ENCODE measurements around the gene CTCFL.

Gene CTCFL

GRCh38 chr20:57482796-57483195, 42.1 kb downstream of the CTCFL start:
- DNase-seq (ENCODE audit: low read depth, low spot score) = no peak
- in situ Hi-C loops (cut with HindIII; ENCODE audit: low sequenced_read_pairs) = no loop called here
- H3K4me3 ChIP-seq (ENCODE audit: low read depth, low read length) = no peak overlapping the region

GRCh38 chr20:57482148-57482547, 42.8 kb downstream of the CTCFL start:
- in situ Hi-C loops (cut with HindIII; ENCODE audit: low sequenced_read_pairs) = no loop called here
- no peak for DNase-seq (ENCODE audit: low read depth, low spot score)
- TF ChIP-seq CTCF (IDR thresholded peaks at IDR 0.05; ENCODE audit: low read depth, low read length) = no peak
- H3K4me3 ChIP-seq (ENCODE audit: low read depth, low read length) = no peak overlapping the region

More at GRCh38 chr20:57482796-57483195, 42.1 kb downstream of the CTCFL start:
- TF ChIP-seq CTCF (IDR thresholded peaks at IDR 0.05; ENCODE audit: low read depth, low read length) = no peak

GRCh38 chr20:57481281-57481711, 43.6 kb downstream of the CTCFL start:
- TF ChIP-seq CTCF (IDR thresholded peaks at IDR 0.05; ENCODE audit: low read depth, low read length) = no peak
- in situ Hi-C loops (cut with HindIII; ENCODE audit: low sequenced_read_pairs) = no loop called here
- DNase-seq (ENCODE audit: low read depth, low spot score) = no peak

GRCh38 chr20:57480444-57481160, 44.3 kb downstream of the CTCFL start:
- in situ Hi-C loops (cut with HindIII; ENCODE audit: low sequenced_read_pairs) = no loop called here
- no peak overlapping the region for H3K4me3 ChIP-seq (ENCODE audit: low read depth, low read length)
- DNase-seq (ENCODE audit: low read depth, low spot score) = no peak

More at GRCh38 chr20:57481281-57481711, 43.6 kb downstream of the CTCFL start:
- H3K4me3 ChIP-seq (ENCODE audit: low read depth, low read length) = no peak overlapping the region

GRCh38 chr20:57479196-57479595, 45.7 kb downstream of the CTCFL start:
- H3K4me3 ChIP-seq (ENCODE audit: low read depth, low read length) = no peak overlapping the region
- in situ Hi-C loops (cut with HindIII; ENCODE audit: low sequenced_read_pairs) = no loop called here
- DNase-seq (ENCODE audit: low read depth, low spot score) = no peak
- no peak for TF ChIP-seq CTCF (IDR thresholded peaks at IDR 0.05; ENCODE audit: low read depth, low read length)

More at GRCh38 chr20:57480444-57481160, 44.3 kb downstream of the CTCFL start:
- no peak for TF ChIP-seq CTCF (IDR thresholded peaks at IDR 0.05; ENCODE audit: low read depth, low read length)

GRCh38 chr20:57478176-57478575, 46.8 kb downstream of the CTCFL start:
- TF ChIP-seq CTCF (IDR thresholded peaks at IDR 0.05; ENCODE audit: low read depth, low read length) = no peak
- no peak overlapping the region for H3K4me3 ChIP-seq (ENCODE audit: low read depth, low read length)
- no peak for DNase-seq (ENCODE audit: low read depth, low spot score)
- in situ Hi-C loops (cut with HindIII; ENCODE audit: low sequenced_read_pairs) = no loop called here

All from astrocyte of the spinal cord (primary cell).